GM21619 (cell line): ENCODE data around the gene C1orf21.

ENCODE experiments used
- ATAC-seq: cut with Tn5 transposase; IDR thresholded peaks from one replicate; pipeline ENCODE4 v1.9.1; 2021; ENCODE audit not compliant: unreplicated experiment

C1orf21 gene

DNA sequence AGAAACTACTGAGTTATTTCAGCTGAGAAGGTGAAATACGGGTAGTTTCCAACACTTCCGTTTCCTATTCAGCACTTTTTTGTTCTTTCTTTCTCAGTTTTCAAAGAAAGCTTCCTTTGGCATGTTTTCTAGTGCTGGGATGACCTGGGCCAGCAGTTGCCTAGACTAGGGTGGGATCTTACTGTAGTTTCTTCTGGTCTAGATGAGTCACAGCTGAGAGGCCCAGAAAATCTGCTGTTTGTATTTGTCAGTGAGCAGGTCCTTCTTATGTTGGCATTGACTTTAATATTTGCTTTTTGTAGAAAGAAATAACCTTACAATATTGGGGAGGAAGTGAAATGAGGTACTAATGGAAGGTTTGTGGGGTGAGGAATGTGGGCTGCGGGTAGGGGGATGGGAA, 22.2 kb downstream of the C1orf21 start:
- no peak for ATAC-seq

DNA sequence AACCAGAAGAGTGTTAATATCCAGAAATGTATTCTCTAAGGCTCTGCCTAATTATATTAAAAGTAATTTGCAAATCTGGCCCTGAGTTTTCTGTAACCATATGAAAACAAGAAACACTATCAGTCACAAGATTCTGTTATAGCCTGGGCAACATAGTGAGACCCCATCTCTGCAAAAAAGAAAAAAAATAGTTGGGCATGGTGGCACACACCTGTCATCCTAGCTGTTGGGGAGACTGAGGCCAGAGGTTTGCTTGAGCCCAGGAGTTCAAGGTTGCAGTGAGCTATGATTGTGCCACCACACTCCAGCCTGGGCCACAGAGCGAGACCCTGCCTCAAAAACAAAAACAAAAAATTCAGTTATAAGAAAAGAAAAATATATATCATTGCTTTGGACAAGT, 25.6 kb downstream of the C1orf21 start:
- ATAC-seq, result no peak

DNA sequence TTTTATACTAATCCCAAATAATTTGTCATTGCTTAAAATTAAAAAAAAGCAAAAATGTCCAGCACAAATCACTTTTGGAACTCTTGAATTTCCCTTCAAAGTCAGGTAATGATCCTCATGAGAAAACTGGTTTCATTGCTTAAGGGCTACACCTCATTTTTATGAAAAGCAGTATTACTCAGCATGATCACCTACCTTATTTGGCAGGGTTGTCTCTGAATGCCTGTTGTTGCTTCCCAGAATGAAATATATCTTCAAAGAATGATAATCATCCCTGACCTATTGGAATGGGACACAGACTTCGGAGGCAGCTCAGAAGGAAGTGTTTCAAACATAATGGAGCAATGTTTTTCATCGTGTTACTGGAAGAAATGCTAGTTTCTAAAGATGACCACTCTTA, 29.7 kb downstream of the C1orf21 start:
- ATAC-seq, result no peak

GRCh38 chr1:184416946-184417345, 30.1 kb downstream of the C1orf21 start:
- no peak for ATAC-seq

DNA sequence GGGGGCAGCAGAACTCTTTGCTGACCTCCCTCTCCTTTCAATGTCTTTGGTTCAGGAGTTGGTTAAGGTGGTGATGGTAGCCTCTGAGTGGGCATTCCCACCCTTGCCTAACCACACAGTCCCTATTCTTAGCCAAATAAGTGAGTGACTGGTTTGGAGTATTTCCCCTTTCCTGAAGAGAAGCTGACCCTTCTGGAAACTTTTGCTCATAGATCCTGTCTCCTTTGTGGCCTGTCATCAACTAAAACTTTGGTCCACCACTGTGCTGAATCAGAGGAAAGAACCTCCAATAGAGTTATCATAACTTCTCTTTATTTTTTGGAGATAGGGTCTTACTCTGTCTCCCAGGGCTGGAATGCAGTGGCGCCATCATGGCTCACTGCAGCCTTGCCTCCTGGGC, 31.1 kb downstream of the C1orf21 start:
- no peak for ATAC-seq

- no peak for ATAC-seq
Measured at GRCh38 chr1:184418652-184419349, 32.0 kb downstream of the C1orf21 start.

DNA sequence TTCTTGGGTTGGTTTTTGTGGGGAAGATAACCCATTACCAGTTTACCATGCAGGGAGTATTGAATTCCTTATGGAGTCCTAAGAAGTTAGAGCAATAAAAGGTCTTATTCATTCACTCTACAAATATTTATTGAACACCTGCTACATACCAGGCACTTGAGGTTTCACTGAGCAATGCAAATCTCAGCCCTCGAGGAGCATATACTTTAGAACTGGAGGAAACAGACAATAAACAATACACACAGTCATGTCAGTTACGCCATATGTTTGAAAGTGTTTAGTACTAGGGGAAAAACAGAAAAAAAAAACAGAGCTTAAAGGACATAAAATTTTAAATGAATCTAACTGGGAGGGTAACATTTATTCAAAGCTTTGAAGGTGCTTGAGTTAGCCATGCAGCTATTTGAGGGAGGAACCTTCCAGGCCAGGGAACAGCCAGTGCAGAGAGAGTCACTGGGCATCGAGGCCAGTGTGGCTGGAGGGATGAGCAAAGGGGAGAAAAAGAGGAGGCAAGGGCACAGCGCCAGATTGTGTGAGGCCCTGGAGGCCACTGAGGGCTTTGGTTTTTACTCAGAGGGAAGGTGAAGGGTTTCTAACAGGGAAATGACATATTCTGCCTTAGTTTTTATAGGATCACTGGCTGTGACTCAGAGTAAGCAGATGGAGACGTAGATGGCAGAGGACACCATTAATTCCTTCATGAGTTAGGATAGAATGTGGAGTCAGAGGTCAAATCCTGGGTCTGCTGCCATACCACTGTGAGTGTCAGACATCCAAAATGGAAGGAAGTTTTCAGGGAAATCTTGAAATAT, 32.7 kb downstream of the C1orf21 start:
- ATAC-seq, result no peak

DNA sequence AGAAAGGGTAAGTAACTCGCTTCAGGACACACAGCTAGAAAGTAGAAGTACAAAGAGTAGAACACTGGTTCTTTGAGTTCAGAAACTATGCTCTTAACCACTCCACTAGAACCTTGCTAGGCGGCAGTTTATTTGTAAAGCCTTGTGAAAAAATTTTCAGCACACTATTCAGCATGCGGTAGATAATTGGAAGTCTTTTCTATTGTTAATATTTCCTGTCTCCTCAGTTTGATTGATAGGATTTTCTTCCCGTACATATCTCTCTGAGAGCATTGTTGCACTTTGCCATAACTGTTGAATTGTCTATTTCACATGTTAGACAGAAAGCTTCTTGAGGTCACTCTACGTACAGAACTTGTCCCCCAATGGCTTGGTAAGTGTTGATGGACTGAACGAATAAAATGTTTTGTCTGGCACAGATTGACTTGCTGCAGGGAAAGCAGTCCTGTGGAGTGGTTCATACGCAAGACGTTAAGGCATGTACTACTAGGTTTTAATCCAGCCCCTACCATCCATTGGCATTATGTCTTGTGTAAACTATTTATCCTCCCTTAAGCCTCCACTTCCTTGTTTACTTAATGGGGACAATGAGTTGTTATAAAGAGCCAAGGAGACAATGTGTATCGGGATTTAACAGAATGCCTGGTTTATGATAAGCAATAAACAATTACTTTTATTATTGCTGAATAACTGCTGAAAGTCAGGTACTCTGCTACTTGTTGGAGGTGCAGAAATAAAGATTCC, 35.8 kb downstream of the C1orf21 start:
- ATAC-seq, result no peak

- no peak for ATAC-seq
Measured at GRCh38 chr1:184423649-184424048, 36.8 kb downstream of the C1orf21 start.

GRCh38 chr1:184424157-184424556, 37.3 kb downstream of the C1orf21 start:
- no peak for ATAC-seq

GRCh38 chr1:184424945-184425344, 38.1 kb downstream of the C1orf21 start:
- ATAC-seq, result no peak

- no peak for ATAC-seq
Measured at GRCh38 chr1:184425449-184426277, 38.8 kb downstream of the C1orf21 start.

GRCh38 chr1:184426278-184426674, 39.4 kb downstream of the C1orf21 start:
- no peak for ATAC-seq

DNA sequence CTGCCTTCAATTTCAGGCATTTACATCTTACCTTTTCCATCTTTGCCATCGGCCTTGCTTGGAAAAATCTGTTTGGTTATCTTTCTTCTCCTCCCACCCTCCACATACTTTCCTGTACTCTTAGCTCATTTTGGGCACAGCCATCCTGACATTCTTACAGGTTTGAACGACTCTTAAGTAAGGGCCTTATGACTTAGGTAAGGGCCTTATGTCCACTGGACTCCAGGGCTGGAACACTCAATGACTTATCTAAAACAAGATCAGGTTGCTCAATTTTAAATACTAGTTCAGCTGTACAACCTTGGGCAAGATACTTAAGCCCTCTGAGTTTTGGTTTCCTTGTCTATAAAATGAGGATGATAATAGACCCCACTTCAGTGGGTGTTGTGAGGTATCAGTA, 40.9 kb downstream of the C1orf21 start:
- no peak for ATAC-seq

DNA sequence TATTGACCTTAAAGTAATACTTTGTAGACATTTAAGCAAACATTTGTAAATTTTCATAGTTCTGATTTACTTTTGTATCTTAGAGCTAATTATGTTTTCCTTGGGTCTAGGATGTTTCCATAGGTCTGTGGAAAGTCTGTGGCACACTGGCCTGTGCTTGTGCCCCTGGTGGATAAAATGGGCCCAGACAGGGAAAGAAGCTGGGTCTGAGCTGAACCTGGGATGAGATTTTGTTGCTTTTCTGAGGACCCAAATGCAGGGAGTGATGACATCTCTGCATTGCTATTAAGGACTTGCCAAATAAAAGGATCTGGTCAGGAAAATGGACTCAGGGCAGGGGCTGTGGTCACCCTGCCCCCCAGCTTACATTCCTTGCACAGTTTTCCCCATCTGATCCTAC, 41.8 kb downstream of the C1orf21 start:
- no peak for ATAC-seq

DNA sequence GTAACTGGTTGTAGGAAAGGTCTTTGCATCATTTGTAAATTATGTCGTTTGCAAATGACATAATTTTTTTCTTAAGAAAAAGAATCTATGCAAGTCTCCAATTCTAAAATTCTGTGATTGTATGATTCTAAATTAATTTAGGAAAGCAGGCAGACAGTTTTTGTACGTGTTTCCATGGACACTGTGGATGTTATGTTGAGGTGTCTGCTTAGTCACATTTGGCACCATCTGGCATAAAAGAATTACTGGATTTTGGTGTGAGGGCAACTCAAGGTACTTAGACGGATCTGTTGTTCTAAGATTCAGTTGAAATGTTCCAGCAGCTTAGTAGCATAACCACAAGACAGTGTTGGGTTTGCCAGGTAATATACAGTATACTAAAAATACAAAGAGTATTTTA, 42.5 kb downstream of the C1orf21 start:
- ATAC-seq, result no peak

DNA sequence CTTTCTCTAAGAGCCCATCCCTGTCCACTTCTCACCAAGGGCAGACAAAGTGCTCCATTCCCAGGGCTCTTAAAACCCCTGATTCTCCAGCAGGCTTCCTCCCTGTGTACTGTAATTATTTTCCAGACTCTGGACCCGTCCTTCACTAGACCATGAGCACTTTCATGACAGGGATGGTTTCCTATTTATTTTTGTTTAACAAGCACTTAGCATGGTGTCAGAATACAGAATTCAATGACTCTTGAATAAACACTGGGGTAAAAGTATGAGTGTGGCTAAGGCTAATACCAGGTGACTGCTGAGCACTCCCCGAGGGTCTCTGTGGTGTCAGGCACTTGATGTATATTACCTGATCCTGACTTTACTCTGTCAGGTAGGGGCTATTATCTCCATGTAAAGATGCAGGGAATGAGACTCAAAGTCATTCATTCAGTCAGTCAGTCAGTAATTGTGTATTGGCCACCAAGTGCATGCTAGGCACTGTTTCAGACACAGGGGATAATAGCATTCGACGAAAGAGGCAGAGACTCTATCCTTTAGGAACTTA, 47.2 kb downstream of the C1orf21 start:
- no peak for ATAC-seq

- ATAC-seq, result no peak
Measured at GRCh38 chr1:184437291-184437690, 50.5 kb downstream of the C1orf21 start.

DNA sequence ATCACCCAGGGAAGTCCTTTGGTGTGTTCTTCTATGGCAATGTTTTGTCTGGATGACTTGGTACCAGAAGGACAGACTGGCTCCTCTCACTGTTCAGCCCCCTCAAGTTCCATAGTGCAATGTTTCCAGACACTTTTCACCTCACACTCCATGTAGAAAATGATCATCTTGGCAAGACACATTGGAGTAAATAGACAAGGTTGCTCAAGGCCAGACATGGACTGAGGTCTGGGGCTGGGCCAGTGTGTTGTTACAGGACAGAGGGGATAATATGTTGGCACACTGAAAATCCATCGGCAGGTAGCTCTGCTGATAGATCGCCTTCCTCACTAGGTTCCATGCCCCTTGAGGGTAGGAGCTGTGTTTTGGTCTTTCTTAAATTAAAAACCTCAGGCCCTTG, 51.5 kb downstream of the C1orf21 start:
- ATAC-seq, result no peak

- ATAC-seq, result no peak
Measured at GRCh38 chr1:184442260-184442659, 55.4 kb downstream of the C1orf21 start.

- ATAC-seq, result no peak
Measured at GRCh38 chr1:184443201-184443600, 56.4 kb downstream of the C1orf21 start.
